H7 (cell line): ENCODE data around the gene CYB5A. TPM values are rescaled to one million over a fixed set of nuclear protein-coding genes. Genes with fewer than 3 reads are reported as not detected.

ENCODE experiments used
- DNase-seq: peaks from one replicate; pipeline ENCODE4 v3.0.0; 2012
- H3K27me3 ChIP-seq: 2 replicates; pipeline ENCODE4 v1.6.0; 2011; ENCODE audit warnings: mild to moderate bottlenecking, low read length; ENCODE audit not compliant: control insufficient read depth, insufficient read depth
- H3K36me3 ChIP-seq: replicated peaks from 2 replicates; pipeline ENCODE4 v1.5.1; 2011; ENCODE audit warnings: low read length; ENCODE audit not compliant: control insufficient read depth, insufficient read depth
- H3K4me3 ChIP-seq: 2 replicates; pipeline ENCODE4 v1.5.1; 2011; ENCODE audit warnings: low read depth, mild to moderate bottlenecking, control low read depth, low read length, moderate library complexity; ENCODE audit not compliant: insufficient read depth
- total RNA-seq: library from RNA; depleted of rRNA; stranded (reverse); fragments of >200 nt; shearing (Covaris generic); gene quantifications from 2 replicates; pipeline ENCODE4 v1.2.3, GENCODE V29; 2014

Gene CYB5A
- total RNA-seq, 1 experiment from 2014 or later, result 130 TPM

DNA sequence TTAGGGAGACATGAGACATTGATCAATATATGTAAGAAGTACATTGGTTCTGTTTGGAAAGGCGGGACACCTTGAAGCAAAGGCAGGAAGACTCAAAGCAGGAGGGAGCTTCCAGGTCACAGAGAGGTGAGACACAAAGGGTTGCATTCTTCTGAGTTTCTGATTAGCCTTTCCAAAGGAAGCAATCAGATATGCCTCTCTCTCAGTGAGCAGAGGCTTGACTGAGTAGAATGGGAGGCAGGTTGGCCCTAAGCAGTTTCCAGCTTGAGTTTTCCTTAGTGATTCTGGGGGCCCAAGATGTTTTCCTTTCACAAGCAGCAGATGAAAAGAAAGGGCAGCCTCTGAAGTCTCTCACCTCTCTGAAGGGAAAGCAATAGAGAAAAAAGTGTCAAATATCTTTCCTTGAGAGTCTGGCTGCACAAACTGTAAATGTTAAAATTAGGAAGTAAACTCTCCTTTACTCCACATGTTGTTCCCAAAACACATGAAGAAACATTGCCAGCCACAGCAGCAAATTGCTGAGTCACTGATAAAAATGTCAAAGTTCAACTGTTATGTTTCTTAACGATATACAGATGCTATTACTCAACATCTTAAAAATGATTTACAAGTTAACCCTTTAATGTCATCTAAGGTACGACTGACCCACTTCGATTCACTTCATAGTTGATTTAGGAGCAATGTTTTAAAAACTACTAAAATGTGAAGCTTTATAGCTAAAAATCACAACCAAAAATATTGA is 40.3 kb downstream of the CYB5A start:
- DNase-seq, result no peak
- Histone ChIP-seq H3K27me3 (no peaks in the 10 kb centered on the region), H3K4me3 (no peak overlapping the region), H3K36me3 (peaks cover 2% of the 10 kb centered on the region)

- H3K27me3 ChIP-seq, result no peaks in the 10 kb centered on the region
- no peak overlapping the region for H3K4me3 ChIP-seq
- H3K36me3 ChIP-seq, result peaks cover 2% of the 10 kb centered on the region
- no peak for DNase-seq
Measured at GRCh38 chr18:74250131-74250530, 41.6 kb downstream of the CYB5A start.

GRCh38 chr18:74249181-74249968 is 42.4 kb downstream of the CYB5A start:
- no peaks in the 10 kb centered on the region for H3K27me3 ChIP-seq
- DNase-seq, result no peak
- peaks cover 2% of the 10 kb centered on the region for H3K36me3 ChIP-seq
- no peak overlapping the region for H3K4me3 ChIP-seq

DNA sequence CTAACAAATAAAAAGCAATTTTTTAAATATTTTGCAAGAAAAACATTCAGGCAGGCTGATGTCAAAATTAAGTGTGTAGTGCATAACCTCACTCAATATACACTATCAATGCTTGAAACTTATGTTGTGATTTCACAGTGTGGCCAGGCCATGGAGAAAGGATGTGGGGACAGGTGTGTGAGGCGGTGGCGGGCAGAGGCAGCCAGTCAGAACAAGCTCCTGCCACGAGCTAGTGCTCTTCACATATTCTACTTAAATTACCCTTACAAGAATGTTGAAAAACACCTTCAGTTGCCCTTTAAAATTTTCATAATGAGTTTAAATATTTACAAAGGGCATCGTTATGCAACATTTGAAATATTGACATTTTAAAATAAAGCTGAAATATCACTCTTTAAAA is 43.2 kb downstream of the CYB5A start:
- no peaks in the 10 kb centered on the region for H3K27me3 ChIP-seq
- no peak overlapping the region for H3K4me3 ChIP-seq
- H3K36me3 ChIP-seq, result peaks cover 2% of the 10 kb centered on the region
- no peak for DNase-seq

- H3K36me3 ChIP-seq, result peaks cover 2% of the 10 kb centered on the region
- no peak overlapping the region for H3K4me3 ChIP-seq
- H3K27me3 ChIP-seq, result no peaks in the 10 kb centered on the region
- no peak for DNase-seq
Measured at GRCh38 chr18:74248189-74248588, 43.6 kb downstream of the CYB5A start.

DNA sequence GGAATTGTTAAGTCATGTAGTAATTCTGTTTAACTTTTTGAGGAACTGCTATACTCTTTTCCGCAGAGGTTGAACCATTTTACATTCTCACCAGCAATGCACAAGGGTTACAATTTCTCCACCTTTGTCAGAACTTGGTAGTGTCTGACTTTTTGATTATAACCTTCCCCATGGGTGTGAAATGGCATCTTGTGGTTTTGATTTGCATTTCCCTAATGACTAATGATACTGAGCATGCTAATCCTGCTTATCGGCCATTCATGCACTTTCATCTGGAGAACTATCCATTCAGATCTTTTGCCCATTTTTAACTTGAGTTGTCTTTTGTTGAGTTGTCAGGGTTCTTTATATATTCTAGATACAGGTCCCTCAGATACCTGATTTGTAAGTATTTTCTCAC is 47.2 kb downstream of the CYB5A start:
- no peak for DNase-seq
- Histone ChIP-seq H3K4me3 (no peak overlapping the region), H3K36me3 (no peaks in the 10 kb centered on the region), H3K27me3 (no peaks in the 10 kb centered on the region)

- Histone ChIP-seq H3K27me3 (no peaks in the 10 kb centered on the region), H3K36me3 (no peaks in the 10 kb centered on the region), H3K4me3 (no peak overlapping the region)
- no peak for DNase-seq
Measured at GRCh38 chr18:74243127-74243526, 48.6 kb downstream of the CYB5A start.

DNA sequence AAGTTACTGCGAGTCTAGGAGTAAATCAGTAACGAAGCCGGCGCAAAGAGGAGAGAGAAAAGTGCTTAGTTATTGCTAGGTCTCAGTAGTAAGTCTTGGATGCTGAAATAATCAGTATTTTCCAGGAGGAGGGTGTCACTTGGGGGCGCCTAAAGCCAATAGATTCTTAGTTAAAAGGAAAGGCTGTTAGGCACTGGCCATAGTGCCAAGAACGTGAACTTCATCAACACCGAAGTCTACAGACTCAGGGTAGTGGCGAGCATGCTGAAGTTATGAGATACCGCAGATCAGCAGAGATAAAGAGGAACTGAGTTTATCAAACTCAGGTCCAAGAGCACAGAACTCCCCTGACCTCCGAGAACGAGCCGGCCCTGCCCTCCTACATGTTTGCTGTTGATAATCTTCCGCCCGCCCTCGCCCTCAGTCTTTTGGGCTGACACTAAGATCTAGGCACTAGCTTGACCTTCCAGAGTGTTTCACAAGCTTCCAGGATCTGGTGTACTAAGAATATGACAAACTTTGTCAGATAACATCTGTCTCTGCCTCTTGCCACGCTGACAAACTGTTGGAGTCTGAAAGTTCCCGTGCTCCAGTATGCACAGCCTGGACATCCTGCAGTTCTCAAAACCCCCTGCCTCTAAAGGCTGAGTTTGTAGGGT is 49.2 kb downstream of the CYB5A start:
- no peak overlapping the region for H3K4me3 ChIP-seq
- H3K27me3 ChIP-seq, result no peaks in the 10 kb centered on the region
- DNase-seq, result no peak
- no peaks in the 10 kb centered on the region for H3K36me3 ChIP-seq

- Histone ChIP-seq H3K36me3 (no peaks in the 10 kb centered on the region), H3K27me3 (no peaks in the 10 kb centered on the region), H3K4me3 (no peak overlapping the region)
- no peak for DNase-seq
Measured at GRCh38 chr18:74241970-74242369, 49.8 kb downstream of the CYB5A start.

DNA sequence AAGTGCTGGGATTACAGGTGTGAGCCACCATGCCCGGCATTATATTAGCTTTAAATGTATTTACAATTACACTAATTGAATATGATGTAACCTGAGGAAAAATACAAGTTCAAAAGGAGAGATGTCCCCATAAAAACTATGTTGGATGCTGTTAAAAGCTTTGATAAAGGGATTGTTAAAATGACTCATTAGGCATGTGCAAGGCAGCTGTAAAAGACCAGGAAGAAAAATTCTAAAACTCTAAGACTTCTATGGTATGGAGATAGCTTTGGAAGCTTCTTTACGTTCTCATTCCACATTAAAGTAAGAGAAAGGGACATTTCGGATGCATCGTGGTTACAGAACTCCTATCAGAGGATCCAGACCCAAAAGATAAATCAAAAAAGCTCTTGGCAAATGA is 50.3 kb downstream of the CYB5A start:
- no peak for DNase-seq
- H3K4me3 ChIP-seq, result no peak overlapping the region
- no peaks in the 10 kb centered on the region for H3K36me3 ChIP-seq
- no peaks in the 10 kb centered on the region for H3K27me3 ChIP-seq

GRCh38 chr18:74239567-74239966 is 52.2 kb downstream of the CYB5A start:
- Histone ChIP-seq H3K4me3 (no peak overlapping the region), H3K27me3 (no peaks in the 10 kb centered on the region), H3K36me3 (no peaks in the 10 kb centered on the region)
- no peak for DNase-seq

DNA sequence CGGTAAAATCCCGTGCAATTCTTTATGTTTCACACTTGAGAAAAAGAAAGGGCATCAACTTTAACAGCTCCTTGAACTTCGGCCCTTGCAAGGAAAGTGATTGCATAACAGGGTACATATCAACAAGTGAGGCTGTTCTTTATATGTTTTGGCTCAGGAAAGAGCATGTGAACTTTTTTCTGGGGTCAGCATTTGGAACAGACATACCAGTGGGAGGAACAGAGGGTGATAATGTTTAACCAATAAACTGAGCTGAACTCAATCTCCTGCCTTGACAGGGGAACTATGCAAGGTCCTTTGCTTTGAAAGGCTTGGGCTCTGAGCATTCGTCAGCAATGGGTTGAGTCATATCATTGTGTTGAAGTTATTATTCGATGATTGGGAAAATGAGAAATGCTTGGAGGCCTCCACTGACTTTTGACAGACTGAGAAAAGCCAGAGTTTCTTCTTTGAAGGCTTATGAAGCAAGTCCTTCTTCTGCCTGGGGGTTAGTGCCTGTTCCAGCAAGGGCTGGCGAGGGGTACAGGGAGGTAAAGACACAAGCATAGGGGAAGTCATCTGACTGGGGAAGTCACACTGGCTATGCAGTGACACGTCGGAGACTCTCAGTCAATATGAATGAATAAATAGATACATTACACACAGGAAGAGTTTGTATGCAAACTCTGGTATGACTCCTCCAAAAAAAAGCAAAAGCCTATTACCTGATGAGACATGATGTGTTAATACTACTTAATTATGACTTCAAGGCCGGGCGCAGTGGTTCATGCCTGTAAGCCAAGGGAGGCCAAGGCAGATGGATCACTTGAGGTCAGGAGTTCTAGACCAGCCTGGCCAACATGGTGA is 57.2 kb downstream of the CYB5A start:
- no peak for DNase-seq
- no peaks in the 10 kb centered on the region for H3K36me3 ChIP-seq
- H3K4me3 ChIP-seq, result no peak overlapping the region

GRCh38 chr18:74233933-74234325 is 57.8 kb downstream of the CYB5A start:
- Histone ChIP-seq H3K36me3 (no peaks in the 10 kb centered on the region), H3K4me3 (no peak overlapping the region), H3K27me3 (no peaks in the 10 kb centered on the region)
- DNase-seq, result no peak

More for the DNA sequence above, 57.2 kb downstream of the CYB5A start:
- no peaks in the 10 kb centered on the region for H3K27me3 ChIP-seq
